Uterus (tissue), 2 donors: ENCODE measurements around the gene UNC79.

Experiments
- CTCF ChIP-seq, 4 experiments: fragments of 200-600 bp in 2 of 4; fragments of 450-650 bp in 2 of 4; sonication (generic) in 2 of 4; IDR thresholded peaks; one replicate each; pipeline ENCODE4 v1.5.1; 2016 to 2019; ENCODE audit warnings: antibody characterized with exemption in 4 of 4, mild to moderate bottlenecking in 2 of 4, moderate library complexity in 1 of 4
- POLR2A ChIP-seq, 2 donors: fragments of 450-650 bp; IDR thresholded peaks; one replicate each; pipeline ENCODE4 v1.6.1; 2016; ENCODE audit warnings: antibody characterized with exemption in 2 of 2, mild to moderate bottlenecking in 1 of 2, moderate library complexity in 1 of 2

GRCh38 chr14:93705513-93706156, 274.9 kb downstream of the UNC79 start:
- no peak for TF ChIP-seq CTCF (IDR thresholded peaks at IDR 0.05)
- TF ChIP-seq POLR2A (IDR thresholded peaks at IDR 0.05): no peak
